ENCODE results near the gene PRR14.
"Not testable (repeated sequence)": the region's sequence is repeated elsewhere in the genome, so short reads cannot be mapped to it uniquely, and the experiment has no call there.

Gene PRR14

DNA sequence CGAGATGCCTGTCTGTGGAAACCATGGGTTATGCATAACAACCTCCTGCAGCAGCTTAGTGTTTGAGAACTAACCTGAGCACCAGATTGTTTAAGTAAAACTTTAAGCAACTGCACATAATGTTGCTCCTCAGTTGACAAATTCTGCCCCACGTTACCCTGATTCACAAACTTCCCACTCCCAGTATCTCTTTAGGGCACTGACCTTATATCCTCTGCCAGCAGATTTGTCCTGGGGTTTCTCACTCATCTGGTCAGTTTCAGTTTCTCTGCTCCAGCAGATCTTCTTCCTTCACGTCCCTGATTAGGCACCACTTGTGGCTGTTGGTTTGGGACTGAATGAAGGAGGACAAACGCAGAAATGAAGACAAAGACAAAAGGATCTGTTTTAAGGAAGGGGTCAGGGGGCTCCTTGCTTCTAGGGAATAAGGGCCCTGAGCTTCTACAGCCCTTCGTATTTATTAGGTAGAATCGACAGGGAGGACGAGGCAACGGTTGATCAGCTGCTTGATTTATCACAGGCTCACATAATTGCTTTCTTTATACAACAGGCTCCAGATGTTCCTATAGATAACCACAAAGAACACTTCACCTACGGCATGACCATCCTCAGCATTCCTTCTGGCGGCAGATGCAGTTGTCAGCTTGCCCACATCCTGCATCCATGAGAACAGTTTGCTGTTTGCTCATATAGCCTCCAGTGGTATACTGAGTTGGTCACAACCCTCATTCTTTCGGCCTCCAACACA is 27.1 kb upstream of the PRR14 start:
- H3K4me3 ChIP-seq (ENCODE audit: low read depth in 1 of 2, low read length in 1 of 2), result no peak overlapping the region
- no peak overlapping the region for H3K27ac ChIP-seq
- no peaks in the 10 kb centered on the region for H3K27me3 ChIP-seq
- peaks cover 0 to 2% of the 10 kb centered on the region in 2 experiments for H3K4me1 ChIP-seq (ENCODE audit: control insufficient read depth in 1 of 2, insufficient read depth in 1 of 2, low read depth in 1 of 2, low read length in 1 of 2)
- H3K36me3 ChIP-seq, result no peaks in the 10 kb centered on the region
- TF ChIP-seq, protein P1, sequence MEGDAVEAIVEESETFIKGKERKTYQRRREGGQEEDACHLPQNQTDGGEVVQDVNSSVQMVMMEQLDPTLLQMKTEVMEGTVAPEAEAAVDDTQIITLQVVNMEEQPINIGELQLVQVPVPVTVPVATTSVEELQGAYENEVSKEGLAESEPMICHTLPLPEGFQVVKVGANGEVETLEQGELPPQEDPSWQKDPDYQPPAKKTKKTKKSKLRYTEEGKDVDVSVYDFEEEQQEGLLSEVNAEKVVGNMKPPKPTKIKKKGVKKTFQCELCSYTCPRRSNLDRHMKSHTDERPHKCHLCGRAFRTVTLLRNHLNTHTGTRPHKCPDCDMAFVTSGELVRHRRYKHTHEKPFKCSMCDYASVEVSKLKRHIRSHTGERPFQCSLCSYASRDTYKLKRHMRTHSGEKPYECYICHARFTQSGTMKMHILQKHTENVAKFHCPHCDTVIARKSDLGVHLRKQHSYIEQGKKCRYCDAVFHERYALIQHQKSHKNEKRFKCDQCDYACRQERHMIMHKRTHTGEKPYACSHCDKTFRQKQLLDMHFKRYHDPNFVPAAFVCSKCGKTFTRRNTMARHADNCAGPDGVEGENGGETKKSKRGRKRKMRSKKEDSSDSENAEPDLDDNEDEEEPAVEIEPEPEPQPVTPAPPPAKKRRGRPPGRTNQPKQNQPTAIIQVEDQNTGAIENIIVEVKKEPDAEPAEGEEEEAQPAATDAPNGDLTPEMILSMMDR (IDR thresholded peaks at IDR 0.05), result no peak
- no peaks in the 10 kb centered on the region for H3K9me3 ChIP-seq

DNA sequence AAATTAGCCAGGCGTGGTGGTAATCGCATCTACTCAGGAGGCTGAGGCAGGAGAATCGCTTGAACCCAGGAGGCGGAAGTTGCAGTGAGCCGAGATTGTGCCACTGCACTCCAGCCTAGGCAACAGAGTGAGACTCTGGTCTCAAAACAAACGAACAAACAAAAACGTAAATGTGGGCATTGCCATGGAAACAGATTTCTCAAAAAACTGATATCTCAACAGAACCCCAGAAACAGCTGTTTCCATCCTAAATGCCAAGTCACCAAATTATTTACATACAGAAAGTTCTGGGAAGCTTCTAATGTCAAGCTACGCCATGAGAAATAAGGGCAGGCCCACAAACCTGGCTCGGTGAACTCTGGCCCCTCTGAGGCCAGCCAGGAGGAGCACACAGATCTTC is 24.5 kb upstream of the PRR14 start:
- Histone ChIP-seq H3K4me1 (ENCODE audit: control insufficient read depth in 1 of 2, insufficient read depth in 1 of 2, low read depth in 1 of 2, low read length in 1 of 2) (peaks cover 0 to 2% of the 10 kb centered on the region in 2 experiments), H3K9me3 (no peaks in the 10 kb centered on the region), H3K4me3 (ENCODE audit: low read depth in 1 of 2, low read length in 1 of 2) (no peak overlapping the region), H3K27ac (no peak overlapping the region), H3K27me3 (no peaks in the 10 kb centered on the region), H3K36me3 (no peaks in the 10 kb centered on the region)
- TF ChIP-seq, protein P1 (IDR thresholded peaks at IDR 0.05), result no peak

DNA sequence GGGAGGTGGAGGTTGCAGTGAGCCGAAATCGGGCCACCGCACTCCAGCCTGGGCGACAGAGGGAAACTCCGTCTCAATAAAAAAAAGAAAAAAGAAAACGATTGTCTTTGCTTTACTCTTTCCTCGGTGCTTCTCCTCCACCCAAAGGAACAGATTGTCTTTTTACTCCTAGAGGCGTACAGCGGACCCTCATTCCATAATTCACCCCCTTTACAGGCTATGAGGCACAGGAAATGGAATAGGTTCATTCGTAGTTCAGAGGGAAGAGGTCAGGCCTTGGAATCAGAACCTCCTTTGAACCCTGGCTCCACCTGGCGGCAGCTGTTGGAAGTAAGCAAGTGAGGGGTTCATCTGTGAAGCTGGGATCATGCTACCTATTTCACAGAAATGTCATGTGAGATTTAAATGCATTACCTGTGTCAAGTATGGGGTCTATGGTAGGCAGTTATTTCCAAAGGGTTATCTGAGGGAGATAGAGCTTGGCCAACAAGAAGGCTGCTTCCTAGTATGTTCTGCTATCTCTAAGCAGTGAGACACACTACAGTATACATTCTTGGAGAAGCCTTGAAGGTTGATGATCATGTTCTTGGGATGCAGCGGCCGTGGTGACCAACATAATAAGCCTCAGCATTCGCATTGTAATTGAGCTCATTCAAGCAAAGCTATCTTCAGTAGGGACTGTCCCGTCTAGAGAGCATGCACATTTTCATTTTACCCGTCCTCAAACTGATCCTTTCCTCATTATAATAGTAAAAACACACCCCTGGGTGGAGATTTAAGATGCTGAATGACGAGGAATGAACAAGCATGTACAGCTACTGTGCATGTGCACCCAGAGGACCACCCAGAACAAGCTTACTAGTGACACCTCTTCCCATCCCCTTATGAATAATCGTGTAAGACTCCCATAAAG is 21.9 kb upstream of the PRR14 start:
- H3K27ac ChIP-seq, result no peak overlapping the region

DNA sequence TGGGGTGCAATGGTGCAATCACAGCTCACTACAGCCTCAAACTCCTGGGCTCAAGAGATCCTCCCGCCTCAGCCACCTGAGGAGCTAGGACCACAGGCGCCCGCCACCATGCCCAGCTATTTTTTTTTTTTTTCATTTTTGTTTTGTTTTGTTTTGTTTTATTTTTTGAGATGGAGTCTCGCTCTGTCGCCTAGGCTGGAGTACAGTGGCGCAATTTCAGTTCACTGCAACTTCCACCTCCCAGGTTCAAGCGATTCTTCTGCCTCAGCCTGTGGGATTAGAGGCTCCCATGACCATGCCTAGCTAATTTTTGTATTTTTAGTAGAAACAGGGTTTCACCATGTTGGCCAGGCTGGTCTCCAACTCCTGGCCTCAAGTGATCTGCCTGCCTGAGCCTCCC is 18.3 kb upstream of the PRR14 start:
- H3K9me3 ChIP-seq; H3K4me3 ChIP-seq (ENCODE audit: low read depth in 1 of 2, low read length in 1 of 2): not testable (repeated sequence)

More for the DNA sequence above, 21.9 kb upstream of the PRR14 start:
- TF ChIP-seq, protein P1 (IDR thresholded peaks at IDR 0.05), result peak; percentile 91
- H3K36me3 ChIP-seq, result no peaks in the 10 kb centered on the region
- H3K9me3 ChIP-seq, result no peaks in the 10 kb centered on the region
- no peaks in the 10 kb centered on the region for H3K27me3 ChIP-seq
- peaks cover 3 to 7% of the 10 kb centered on the region in 2 experiments for H3K4me1 ChIP-seq (ENCODE audit: control insufficient read depth in 1 of 2, insufficient read depth in 1 of 2, low read depth in 1 of 2, low read length in 1 of 2)
- H3K4me3 ChIP-seq (ENCODE audit: low read depth in 1 of 2, low read length in 1 of 2), result no peak overlapping the region

DNA sequence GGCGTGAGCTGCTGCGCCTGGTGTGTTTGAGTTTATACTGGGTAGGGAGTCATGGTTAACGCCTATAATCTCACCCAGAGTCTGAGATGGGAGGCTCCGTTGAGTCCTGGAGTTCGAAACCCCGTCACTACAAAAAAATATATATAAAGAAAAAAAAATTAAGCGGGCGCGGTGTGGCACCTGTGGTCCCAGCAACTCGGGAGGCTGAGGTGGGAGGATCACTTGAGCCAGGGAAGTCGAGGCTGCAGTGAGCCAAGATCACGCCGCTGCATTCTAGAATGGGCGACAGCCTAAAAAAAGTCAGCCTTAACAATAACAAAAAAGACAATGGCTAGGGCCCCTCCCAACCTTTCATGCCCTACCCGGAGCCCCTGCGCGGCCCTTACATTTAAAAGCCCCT is 17.2 kb upstream of the PRR14 start:
- H3K9me3 ChIP-seq, result no peaks in the 10 kb centered on the region
- H3K27ac ChIP-seq, result peak overlapping the region; percentile 69
- H3K36me3 ChIP-seq, result no peaks in the 10 kb centered on the region
- peak overlapping the region; percentile 59 to 68 for H3K4me3 ChIP-seq (ENCODE audit: low read depth in 1 of 2, low read length in 1 of 2)
- H3K27me3 ChIP-seq, result no peaks in the 10 kb centered on the region
- peaks cover 8 to 14% of the 10 kb centered on the region in 2 experiments for H3K4me1 ChIP-seq (ENCODE audit: control insufficient read depth in 1 of 2, insufficient read depth in 1 of 2, low read depth in 1 of 2, low read length in 1 of 2)
- TF ChIP-seq, protein P1 (IDR thresholded peaks at IDR 0.05), result no peak

More for the DNA sequence above, 18.3 kb upstream of the PRR14 start:
- not testable (repeated sequence) for H3K27me3 ChIP-seq, H3K36me3 ChIP-seq, H3K27ac ChIP-seq
- H3K4me1 ChIP-seq (ENCODE audit: control insufficient read depth in 1 of 2, insufficient read depth in 1 of 2, low read depth in 1 of 2, low read length in 1 of 2), result peaks cover 8 to 14% of the 10 kb centered on the region in 2 experiments
